A673 (cell line): ENCODE measurements around the gene AP4S1.

Experiments
- EZH2 ChIP-seq: fragments of 200-600 bp; sonication (generic); IDR thresholded peaks from 2 replicates; pipeline ENCODE4 v1.6.1; 2017; ENCODE audit warnings: borderline replicate concordance, low read depth, mild to moderate bottlenecking, mixed read lengths, antibody characterized with exemption, low read length; ENCODE audit not compliant: poor library complexity, severe bottlenecking
- TF ChIP-seq, protein P1 (sequence below): fragments of 300-800, 200-600 bp; sonication (generic); conservative IDR thresholded peaks from 2 replicates; pipeline ENCODE4 v1.5.1; 2017; ENCODE audit warnings: low read depth, mild to moderate bottlenecking, antibody characterized with exemption, low read length, moderate library complexity, mixed read lengths

DNA sequence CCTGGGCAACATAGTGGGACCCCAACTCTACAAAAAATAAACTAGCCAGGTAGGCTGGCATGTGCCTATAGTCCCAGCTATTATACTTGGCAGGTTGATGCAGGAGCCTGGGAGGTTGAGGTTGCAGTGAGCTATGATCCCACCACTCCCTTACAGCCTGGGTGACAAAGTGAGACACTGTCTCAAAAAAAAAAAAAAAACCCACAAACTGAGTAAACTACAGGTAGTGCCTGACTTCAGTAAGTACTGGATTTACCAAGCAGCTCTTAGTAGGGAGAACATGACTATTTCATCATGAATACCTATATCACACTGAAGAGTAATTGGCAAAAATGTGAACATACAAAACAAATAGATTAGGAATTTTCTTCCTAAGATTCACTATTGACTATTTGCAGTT is 32.4 kb upstream of the AP4S1 start:
- TF ChIP-seq, protein P1, sequence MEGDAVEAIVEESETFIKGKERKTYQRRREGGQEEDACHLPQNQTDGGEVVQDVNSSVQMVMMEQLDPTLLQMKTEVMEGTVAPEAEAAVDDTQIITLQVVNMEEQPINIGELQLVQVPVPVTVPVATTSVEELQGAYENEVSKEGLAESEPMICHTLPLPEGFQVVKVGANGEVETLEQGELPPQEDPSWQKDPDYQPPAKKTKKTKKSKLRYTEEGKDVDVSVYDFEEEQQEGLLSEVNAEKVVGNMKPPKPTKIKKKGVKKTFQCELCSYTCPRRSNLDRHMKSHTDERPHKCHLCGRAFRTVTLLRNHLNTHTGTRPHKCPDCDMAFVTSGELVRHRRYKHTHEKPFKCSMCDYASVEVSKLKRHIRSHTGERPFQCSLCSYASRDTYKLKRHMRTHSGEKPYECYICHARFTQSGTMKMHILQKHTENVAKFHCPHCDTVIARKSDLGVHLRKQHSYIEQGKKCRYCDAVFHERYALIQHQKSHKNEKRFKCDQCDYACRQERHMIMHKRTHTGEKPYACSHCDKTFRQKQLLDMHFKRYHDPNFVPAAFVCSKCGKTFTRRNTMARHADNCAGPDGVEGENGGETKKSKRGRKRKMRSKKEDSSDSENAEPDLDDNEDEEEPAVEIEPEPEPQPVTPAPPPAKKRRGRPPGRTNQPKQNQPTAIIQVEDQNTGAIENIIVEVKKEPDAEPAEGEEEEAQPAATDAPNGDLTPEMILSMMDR = no peak
- no peak for TF ChIP-seq EZH2
